Smooth muscle cell of the coronary artery (primary cell): ENCODE results near the gene CAB39. TPM values are rescaled to one million over a fixed set of nuclear protein-coding genes. Genes with fewer than 3 reads are reported as not detected.

ENCODE experiments used
- total RNA-seq: library from RNA; depleted of rRNA; stranded (reverse); fragments of >200 nt; gene quantifications from 2 replicates; pipeline ENCODE4 v1.2.3, GENCODE V29; 2014; ENCODE audit warnings: low replicate concordance

Gene CAB39
- total RNA-seq: 26.2 and 40.3 TPM in 2 replicates

GRCh38 chr2:230712443-230713330 lies at the start of gene CAB39:
CAB39 (plus strand) TSS chr2:230712842; CDS start chr2:230760002, 47,160 bp downstream.

GRCh38 chr2:230864605-230865306 lies 152.1 kb downstream of the CAB39 start, which contains the start of gene ITM2C:
ITM2C (plus strand) TSS chr2:230864942; CDS start chr2:230865026, 84 bp downstream.

Other genes starting within 250 kb of the CAB39 start
- gene ITM2C, start 152.1 kb downstream of the CAB39 start, total RNA-seq: 44.3 and 97.9 TPM in 2 replicates
- not detected in 2 replicates for gene GPR55, start 212.4 kb downstream of the CAB39 start, total RNA-seq